Measurements from ENCODE around the gene ERN2.

GRCh38 chr16:23699100-23699499 is 13.9 kb downstream of the ERN2 start:
- TF ChIP-seq CTCF (conservative IDR thresholded peaks at IDR 0.05), result no peak
- TF ChIP-seq ZFX (IDR thresholded peaks at IDR 0.05), result no peak

Data from C4-2B (cell line).